ENCODE measurements around the gene SLBP. TPM values are rescaled to one million over a fixed set of nuclear protein-coding genes. Genes with fewer than 3 reads are reported as not detected.

Gene SLBP
- total RNA-seq, 1 experiment from 2014 or later: 43.5 TPM

- H3K9me3 Mint-ChIP-seq (ENCODE audit: unreplicated experiment): no peaks in the 10 kb centered on the region
- peaks cover 10% of the 10 kb centered on the region for H3K4me1 Mint-ChIP-seq (ENCODE audit: insufficient read depth, unreplicated experiment)
- no peak for DNase-seq (ENCODE audit: unreplicated experiment)
- CTCF ChIA-PET: interaction anchor here (0.9 kb wide), 1 partner anchor 45 kb away, joined by 4 read pairs; no protein-coding TSS in a partner anchor
- no TSS peak for BruUV-seq (replicated peaks)
- H3K27ac Mint-ChIP-seq (ENCODE audit: low read depth, unreplicated experiment): no peak overlapping the region
- no peak for TF ChIP-seq CTCF (IDR thresholded peaks at IDR 0.05; ENCODE audit: unreplicated experiment)
- intact Hi-C loops (cut with micrococcal nuclease): no loop called here
- POLR2A ChIA-PET: interaction anchor here (0.7 to 1.0 kb wide), 3 partner anchors 14 to 355 kb away, joined by 3 read pairs; partner anchors contain the start of gene SLBP
- H3K4me3 Mint-ChIP-seq (ENCODE audit: unreplicated experiment): peak overlapping the region; percentile 80
- H3K27me3 Mint-ChIP-seq (ENCODE audit: insufficient read depth, unreplicated experiment): no peaks in the 10 kb centered on the region
- H3K36me3 Mint-ChIP-seq (ENCODE audit: insufficient read depth, unreplicated experiment): peaks cover 13% of the 10 kb centered on the region
These were observed 26.6 kb downstream of the SLBP start for GRCh38 chr4:1685235-1686150.

GRCh38 chr4:1684506-1685234 lies 27.4 kb downstream of the SLBP start:
- H3K27ac Mint-ChIP-seq (ENCODE audit: low read depth, unreplicated experiment): no peak overlapping the region
- H3K9me3 Mint-ChIP-seq (ENCODE audit: unreplicated experiment): no peaks in the 10 kb centered on the region
- H3K4me1 Mint-ChIP-seq (ENCODE audit: insufficient read depth, unreplicated experiment): peaks cover 10% of the 10 kb centered on the region
- BruUV-seq (replicated peaks): no TSS peak
- H3K27me3 Mint-ChIP-seq (ENCODE audit: insufficient read depth, unreplicated experiment): no peaks in the 10 kb centered on the region
- ChIA-PET POLR2A (interaction anchor here (1.0 to 1.9 kb wide), 4 partner anchors 9 to 46 kb away, joined by 3 to 5 read pairs (median 4); partner anchors contain the start of gene SLBP), CTCF (interaction anchor here (0.7 to 0.9 kb wide), 2 partner anchors 46 to 68 kb away, joined by 3 to 4 read pairs; no protein-coding TSS in a partner anchor)
- no peak for DNase-seq (ENCODE audit: unreplicated experiment)
- intact Hi-C loops (cut with micrococcal nuclease): no loop called here
- H3K36me3 Mint-ChIP-seq (ENCODE audit: insufficient read depth, unreplicated experiment): peaks cover 5% of the 10 kb centered on the region
- peak overlapping the region; percentile 80 for H3K4me3 Mint-ChIP-seq (ENCODE audit: unreplicated experiment)
- no peak for TF ChIP-seq CTCF (IDR thresholded peaks at IDR 0.05; ENCODE audit: unreplicated experiment)

GRCh38 chr4:1683736-1684505 lies 28.2 kb downstream of the SLBP start, which contains the start of gene FAM53A:
FAM53A (minus strand) TSS chr4:1684313; CDS start chr4:1668741, 15,572 bp downstream.
- CTCF ChIA-PET: interaction anchor here (0.7 to 1.9 kb wide), 5 partner anchors 9 to 116 kb away, joined by 3 to 12 read pairs (median 3); no protein-coding TSS in a partner anchor
- Mint-ChIP-seq H3K27me3 (ENCODE audit: insufficient read depth, unreplicated experiment) (no peaks in the 10 kb centered on the region), H3K4me3 (ENCODE audit: unreplicated experiment) (peak within 1 kb of the TSS; percentile 80), H3K4me1 (ENCODE audit: insufficient read depth, unreplicated experiment) (peaks cover 10% of the 10 kb centered on the region), H3K9me3 (ENCODE audit: unreplicated experiment) (no peaks in the 10 kb centered on the region), H3K27ac (ENCODE audit: low read depth, unreplicated experiment) (peak within 1 kb of the TSS; percentile 77), H3K36me3 (ENCODE audit: insufficient read depth, unreplicated experiment) (no peaks in the 10 kb centered on the region)
- intact Hi-C loops (cut with micrococcal nuclease): no loop called here
- peak; percentile 88 for DNase-seq (ENCODE audit: unreplicated experiment)
- no peak for TF ChIP-seq CTCF (IDR thresholded peaks at IDR 0.05; ENCODE audit: unreplicated experiment)
- POLR2A ChIA-PET: interaction anchor here (0.6 to 2.0 kb wide), 7 partner anchors 9 to 142 kb away, joined by 3 to 8 read pairs (median 5); partner anchors contain the start of gene SLBP
- BruUV-seq (replicated peaks): no TSS peak

All from MCF 10A (cell line).